Thoracic aorta (tissue), 2 donors: ENCODE results near the gene ACACA. TPM values are rescaled to one million over a fixed set of nuclear protein-coding genes. Genes with fewer than 3 reads are reported as not detected.

Experiments
- ATAC-seq: fragments of 150-250 bp; one replicate; pipeline ENCODE4 v1.8.0; 2017; ENCODE audit warnings: low read depth; ENCODE audit not compliant: insufficient number of reproducible peaks, low FRiP score
- DNase-seq: peaks from one replicate; pipeline ENCODE4 v3.0.0-alpha.2; 2020; ENCODE audit warnings: low spot score
- H3K27ac ChIP-seq, 2 donors: fragments of 200-600 bp; sonication (generic); 1 replicate in 1 of 2; 2 replicates in 1 of 2; pipeline ENCODE4 v1.5.1; 2016; ENCODE audit warnings: mild to moderate bottlenecking in 2 of 2, moderate library complexity in 2 of 2
- H3K27me3 ChIP-seq: fragments of 200-600 bp; sonication (generic); replicated peaks from 2 replicates; pipeline ENCODE4 v1.6.0; 2016; ENCODE audit warnings: mild to moderate bottlenecking; ENCODE audit not compliant: insufficient read depth
- H3K36me3 ChIP-seq: fragments of 200-600 bp; sonication (generic); one replicate; pipeline ENCODE4 v1.5.1; 2016
- H3K4me1 ChIP-seq, 2 donors: fragments of 200-600 bp; sonication (generic); 1 replicate in 1 of 2; 2 replicates in 1 of 2; pipeline versions ENCODE4 v1.5.1 to v1.6.0; 2016; ENCODE audit warnings: low read depth in 2 of 2, mild to moderate bottlenecking in 1 of 2; ENCODE audit not compliant: control insufficient read depth in 1 of 2
- H3K4me3 ChIP-seq: fragments of 200-600 bp; sonication (generic); 2 replicates; pipeline ENCODE4 v1.5.1; 2016; ENCODE audit warnings: mild to moderate bottlenecking
- H3K9me3 ChIP-seq: fragments of 200-600 bp; sonication (generic); 2 replicates; pipeline ENCODE4 v1.5.1; 2016
- total RNA-seq, 2 donors: library from RNA; depleted of rRNA; stranded (reverse); fragments of >200 nt; gene quantifications; one replicate each; pipeline versions ENCODE4 v1.1.0 to v1.2.3, GENCODE V29; 2016
- TF ChIP-seq, protein P1 (sequence below): fragments of 200-600 bp; sonication (generic); IDR thresholded peaks from one replicate; pipeline ENCODE4 v1.5.1; 2019; ENCODE audit warnings: antibody characterized with exemption

Gene ACACA
- total RNA-seq, 2 donors from 2014 or later = 20.7 to 34.0 TPM

DNA sequence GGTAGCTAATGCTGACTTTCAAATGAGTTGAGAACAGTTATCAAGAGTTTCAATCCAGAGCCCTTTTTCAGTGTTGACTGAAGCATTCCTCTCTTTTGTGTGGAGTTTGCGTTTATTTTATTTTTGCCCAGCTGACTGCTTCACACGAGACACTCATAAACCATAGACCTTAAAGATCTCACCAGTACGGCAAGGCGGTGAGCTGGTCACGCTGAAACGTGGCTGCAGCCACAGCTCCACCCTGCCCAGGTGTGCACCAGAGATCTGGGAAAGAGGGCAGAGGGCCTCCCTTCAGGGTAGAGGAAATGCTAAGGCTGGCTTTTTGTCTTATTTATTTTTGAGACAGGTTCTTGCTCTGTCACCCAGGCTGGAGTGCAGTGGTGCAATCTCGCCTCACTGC is 345.7 kb downstream of the ACACA start:
- no peak for ATAC-seq

DNA sequence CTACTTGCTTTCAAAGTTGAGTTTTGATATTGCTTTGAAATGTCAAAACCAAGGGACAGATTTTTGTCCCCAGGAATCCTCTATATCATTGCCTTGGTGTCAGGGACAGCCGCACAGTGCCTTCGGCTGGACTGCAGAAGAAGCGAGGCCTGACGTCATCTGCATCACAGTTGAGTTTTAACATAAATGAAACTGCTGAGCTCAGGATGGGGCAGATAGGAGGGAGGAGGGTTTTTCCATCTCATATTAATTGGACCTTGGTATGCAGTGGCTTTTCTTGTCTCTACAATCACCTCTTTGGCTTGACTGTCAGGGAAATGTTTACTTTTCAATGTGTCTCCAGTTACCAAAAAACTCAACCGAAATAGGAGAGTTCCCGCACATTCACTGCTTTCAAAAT is 346.5 kb downstream of the ACACA start:
- Histone ChIP-seq H3K4me1 (no peaks in the 10 kb centered on the region), H3K27ac (no peak overlapping the region), H3K27me3 (no peaks in the 10 kb centered on the region), H3K9me3 (no peaks in the 10 kb centered on the region), H3K36me3 (peaks cover 3% of the 10 kb centered on the region), H3K4me3 (no peak overlapping the region)
- no peak for ATAC-seq
- TF ChIP-seq, protein P1, sequence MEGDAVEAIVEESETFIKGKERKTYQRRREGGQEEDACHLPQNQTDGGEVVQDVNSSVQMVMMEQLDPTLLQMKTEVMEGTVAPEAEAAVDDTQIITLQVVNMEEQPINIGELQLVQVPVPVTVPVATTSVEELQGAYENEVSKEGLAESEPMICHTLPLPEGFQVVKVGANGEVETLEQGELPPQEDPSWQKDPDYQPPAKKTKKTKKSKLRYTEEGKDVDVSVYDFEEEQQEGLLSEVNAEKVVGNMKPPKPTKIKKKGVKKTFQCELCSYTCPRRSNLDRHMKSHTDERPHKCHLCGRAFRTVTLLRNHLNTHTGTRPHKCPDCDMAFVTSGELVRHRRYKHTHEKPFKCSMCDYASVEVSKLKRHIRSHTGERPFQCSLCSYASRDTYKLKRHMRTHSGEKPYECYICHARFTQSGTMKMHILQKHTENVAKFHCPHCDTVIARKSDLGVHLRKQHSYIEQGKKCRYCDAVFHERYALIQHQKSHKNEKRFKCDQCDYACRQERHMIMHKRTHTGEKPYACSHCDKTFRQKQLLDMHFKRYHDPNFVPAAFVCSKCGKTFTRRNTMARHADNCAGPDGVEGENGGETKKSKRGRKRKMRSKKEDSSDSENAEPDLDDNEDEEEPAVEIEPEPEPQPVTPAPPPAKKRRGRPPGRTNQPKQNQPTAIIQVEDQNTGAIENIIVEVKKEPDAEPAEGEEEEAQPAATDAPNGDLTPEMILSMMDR = no peak
- DNase-seq = no peak

More for the DNA sequence above, 345.7 kb downstream of the ACACA start:
- no peak for DNase-seq
- H3K27me3 ChIP-seq = no peaks in the 10 kb centered on the region
- H3K4me1 ChIP-seq = no peaks in the 10 kb centered on the region
- no peak overlapping the region for H3K4me3 ChIP-seq
- no peaks in the 10 kb centered on the region for H3K9me3 ChIP-seq
- H3K36me3 ChIP-seq = peaks cover 3% of the 10 kb centered on the region
- TF ChIP-seq, protein P1 = no peak
- no peak overlapping the region for H3K27ac ChIP-seq

DNA sequence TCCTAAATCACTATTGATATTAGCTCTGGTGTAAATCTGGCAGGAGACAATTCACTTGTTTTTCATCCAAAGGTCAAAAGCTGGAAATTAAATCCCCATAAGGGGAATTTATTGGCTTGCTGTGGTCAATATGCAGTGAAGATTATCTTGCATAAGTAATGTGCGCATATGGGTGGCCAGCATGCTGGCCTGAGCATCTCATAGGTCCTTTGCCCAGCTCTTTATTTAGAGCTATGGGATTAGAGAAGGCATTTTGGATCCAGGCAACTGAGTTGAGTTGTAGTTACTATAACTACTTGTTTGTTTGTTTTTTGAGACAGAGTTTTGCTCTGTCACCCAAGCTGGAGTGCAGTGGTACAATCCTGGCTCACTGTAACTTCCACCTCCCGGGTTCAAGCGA is 347.1 kb downstream of the ACACA start:
- no peak for DNase-seq
- no peak overlapping the region for H3K4me3 ChIP-seq
- no peaks in the 10 kb centered on the region for H3K27me3 ChIP-seq
- H3K4me1 ChIP-seq = no peaks in the 10 kb centered on the region
- ATAC-seq = no peak
- H3K36me3 ChIP-seq = peaks cover 3% of the 10 kb centered on the region
- no peak overlapping the region for H3K27ac ChIP-seq
- TF ChIP-seq, protein P1 = no peak
- H3K9me3 ChIP-seq = no peaks in the 10 kb centered on the region

DNA sequence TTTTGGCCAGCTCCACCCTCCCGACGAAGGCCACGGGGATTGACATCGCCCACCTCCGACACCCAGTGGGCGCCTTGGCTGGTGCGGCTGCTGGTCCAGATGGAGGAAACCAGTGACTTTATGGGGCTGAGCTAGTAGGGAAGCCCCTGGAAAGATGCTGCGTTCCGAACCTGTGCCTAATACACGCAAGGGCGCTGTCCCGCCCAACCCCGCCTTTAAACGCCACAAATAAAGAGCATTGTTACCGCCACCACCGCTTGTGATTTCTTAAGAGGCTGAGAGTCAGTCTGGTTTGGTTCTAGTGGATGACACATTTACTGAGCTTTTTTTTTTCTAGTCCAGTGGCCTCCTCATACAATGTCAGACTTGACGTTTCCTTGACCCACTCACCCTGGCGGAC is 350.0 kb downstream of the ACACA start:
- TF ChIP-seq, protein P1 = no peak
- DNase-seq (no peak), ATAC-seq (no peak)
- peaks cover 8% of the 10 kb centered on the region for H3K36me3 ChIP-seq
- no peaks in the 10 kb centered on the region for H3K27me3 ChIP-seq
- no peak overlapping the region for H3K4me3 ChIP-seq
- no peaks in the 10 kb centered on the region for H3K4me1 ChIP-seq
- H3K27ac ChIP-seq = no peak overlapping the region
- H3K9me3 ChIP-seq = no peaks in the 10 kb centered on the region

DNA sequence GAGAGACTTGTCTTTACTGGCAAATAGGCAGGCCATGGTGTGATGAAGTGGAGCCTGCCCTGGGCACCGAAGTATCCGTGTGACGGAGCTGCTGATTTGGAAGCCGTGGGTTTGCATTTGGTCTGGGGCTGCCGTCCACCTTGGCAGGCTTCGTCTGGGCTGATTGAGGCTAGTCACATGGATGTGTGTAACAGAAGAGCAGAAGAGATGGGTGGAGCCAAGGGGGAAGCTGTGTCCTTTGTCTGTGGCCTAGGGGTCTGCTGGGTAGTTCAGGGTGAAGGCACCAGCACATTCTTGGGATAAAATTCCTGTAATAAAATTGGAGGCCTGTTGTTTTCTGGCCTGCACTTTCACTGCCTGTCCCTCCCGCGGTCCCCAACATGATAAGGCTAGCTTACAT is 351.7 kb downstream of the ACACA start:
- DNase-seq = no peak
- Histone ChIP-seq H3K4me3 (no peak overlapping the region), H3K27me3 (no peaks in the 10 kb centered on the region), H3K36me3 (peaks cover 8% of the 10 kb centered on the region), H3K27ac (no peak overlapping the region), H3K9me3 (no peaks in the 10 kb centered on the region), H3K4me1 (no peaks in the 10 kb centered on the region)
- ATAC-seq = no peak
- TF ChIP-seq, protein P1 = no peak
